ENCODE data around the gene NDST1.

The NDST1 gene

GRCh38 chr5:150525781-150526180, 17.9 kb downstream of the NDST1 start:
- no peak for DNase-seq

GRCh38 chr5:150527038-150527437, 19.1 kb downstream of the NDST1 start:
- DNase-seq = no peak

GRCh38 chr5:150527808-150528207, 19.9 kb downstream of the NDST1 start:
- DNase-seq = no peak

- DNase-seq = no peak
These were observed 21.1 kb downstream of the NDST1 start for GRCh38 chr5:150528924-150529546.

- DNase-seq = no peak
These were observed 21.6 kb downstream of the NDST1 start for GRCh38 chr5:150529555-150529954.

GRCh38 chr5:150530423-150530822, 22.5 kb downstream of the NDST1 start:
- no peak for DNase-seq

- no peak for DNase-seq
These were observed 23.1 kb downstream of the NDST1 start for GRCh38 chr5:150530951-150531588.

- DNase-seq = no peak
These were observed 23.8 kb downstream of the NDST1 start for GRCh38 chr5:150531686-150532085.

GRCh38 chr5:150532151-150532550, 24.2 kb downstream of the NDST1 start:
- no peak for DNase-seq

- DNase-seq = no peak
These were observed 25.1 kb downstream of the NDST1 start for GRCh38 chr5:150532996-150533395.

GRCh38 chr5:150534811-150535210, 26.9 kb downstream of the NDST1 start:
- DNase-seq = no peak

GRCh38 chr5:150535611-150536010, 27.7 kb downstream of the NDST1 start:
- DNase-seq = no peak

GRCh38 chr5:150538007-150538917, 30.3 kb downstream of the NDST1 start:
- DNase-seq = no peak

- DNase-seq = no peak
These were observed 31.3 kb downstream of the NDST1 start for GRCh38 chr5:150539206-150539605.

- no peak for DNase-seq
These were observed 32.1 kb downstream of the NDST1 start for GRCh38 chr5:150540042-150540441.

GRCh38 chr5:150540615-150541396, 32.9 kb downstream of the NDST1 start:
- no peak for DNase-seq

- no peak for DNase-seq
These were observed 33.4 kb downstream of the NDST1 start for GRCh38 chr5:150541397-150541675.

GRCh38 chr5:150541895-150542294, 34.0 kb downstream of the NDST1 start:
- no peak for DNase-seq

GRCh38 chr5:150542933-150543445, 35.1 kb downstream of the NDST1 start:
- DNase-seq = no peak

GRCh38 chr5:150544611-150545219, 36.8 kb downstream of the NDST1 start:
- peak; percentile 55 for DNase-seq

GRCh38 chr5:150545246-150545645, 37.3 kb downstream of the NDST1 start:
- DNase-seq = no peak

- no peak for DNase-seq
These were observed 40.2 kb downstream of the NDST1 start for GRCh38 chr5:150548123-150548522.

- no peak for DNase-seq
These were observed 41.8 kb downstream of the NDST1 start for GRCh38 chr5:150549735-150550134.
